Kidney (tissue), 14 donors: ENCODE data around the gene RNF212. TPM values are rescaled to one million over a fixed set of nuclear protein-coding genes. Genes with fewer than 3 reads are reported as not detected.

Experiments used
- DNase-seq, 5 donors: peaks; one replicate each; pipeline ENCODE4 v3.0.0-alpha.2; 2013 to 2020
- FAIRE-seq: peaks from 2 replicates; lab custom pipeline; 2012; peaks lifted over from hg19 to GRCh38; lab: Jason Lieb, UNC
- H3K27ac ChIP-seq, 2 donors: one replicate each; pipeline ENCODE4 v1.7.0; 2013; ENCODE audit warnings: low read depth in 2 of 2, low read length in 2 of 2, inconsistent platforms in 1 of 2
- H3K27me3 ChIP-seq: one replicate; pipeline ENCODE4 v1.7.1; 2013; ENCODE audit warnings: low read length, inconsistent platforms; ENCODE audit not compliant: control insufficient read depth, insufficient read depth
- H3K36me3 ChIP-seq, 3 donors: one replicate each; pipeline versions ENCODE4 v1.7.0 to v1.7.1; 2013; ENCODE audit warnings: low read length in 3 of 3, control low read depth in 1 of 3, inconsistent platforms in 1 of 3; ENCODE audit not compliant: insufficient read depth in 3 of 3, control insufficient read depth in 2 of 3
- H3K4me1 ChIP-seq, 3 donors: one replicate each; pipeline versions ENCODE4 v1.7.0 to v1.7.1; 2013; ENCODE audit warnings: low read length in 3 of 3, inconsistent platforms in 1 of 3, low read depth in 1 of 3; ENCODE audit not compliant: control insufficient read depth in 2 of 3, insufficient read depth in 2 of 3
- H3K4me3 ChIP-seq, 3 donors: one replicate each; pipeline versions ENCODE4 v1.7.0 to v1.8.1; 2013; ENCODE audit warnings: low read length in 3 of 3, control low read depth in 1 of 3, inconsistent platforms in 1 of 3
- H3K9ac ChIP-seq, 3 donors: one replicate each; pipeline versions ENCODE4 v1.7.0 to v1.7.1; 2013; ENCODE audit warnings: low read length in 3 of 3, control low read depth in 1 of 3, inconsistent platforms in 1 of 3
- H3K9me3 ChIP-seq, 3 donors: one replicate each; pipeline versions ENCODE4 v1.7.0 to v1.7.1; 2013; ENCODE audit warnings: low read length in 3 of 3, control low read depth in 1 of 3, inconsistent platforms in 1 of 3; ENCODE audit not compliant: control insufficient read depth in 2 of 3, insufficient read depth in 1 of 3
- intact Hi-C: fragments of 100-400 bp; cut with DNase I; formaldehyde crosslinking; loops from one replicate; pipeline ENCODE4 v1.11.1; 2022
- polyA plus RNA-seq: library from polyadenylated mRNA; stranded (reverse); fragments of 350-450 nt; fragmentation: Illumina TruSeq; extraction: RNeasy Lipid Tissue Mini Kit (QIAGEN cat#74804); gene quantifications from one replicate; pipeline ENCODE4 v1.2.3, GENCODE V29; 2014; ENCODE audit warnings: low read depth, low replicate concordance; ENCODE audit not compliant: insufficient read depth
- total RNA-seq: library from RNA; stranded (reverse); fragmentation: NEBNext Ultra II Directional; extraction: Animal tissue kit (Norgen Biotek cat#: 25700); gene quantifications from one replicate; pipeline ENCODE4 v1.2.1, GENCODE V29; 2021
- TF ChIP-seq, protein P1 (sequence below): IDR thresholded peaks from 3 replicates; pipeline ENCODE4 v1.5.1; 2012; ENCODE audit warnings: mild to moderate bottlenecking, moderate library complexity, borderline replicate concordance; ENCODE audit not compliant: insufficient read depth; ENCODE audit errors: extremely low read depth
- donor health status: control.
- donor health status: control.
- donor health status: control.
- donor health status: control.
- donor health status: control.
- donor health status: DM: yes; HTN: yes; CAD: no.
- donor health status: Normal renal cell carcinoma (clear cell type).

The RNF212 gene
- total and polyA plus RNA-seq, 2 donors from 2014 or later: 5.3 to 20.8 TPM

GRCh38 chr4:1084796-1085403 is 28.5 kb downstream of the RNF212 start:
- no peak overlapping the region for H3K27ac ChIP-seq
- DNase-seq (peak in 1 of 5 donors; percentile 14), FAIRE-seq (no peak)
- peaks cover 0 to 10% (median 7%) of the 10 kb centered on the region in 3 donors for H3K4me1 ChIP-seq
- TF ChIP-seq, protein P1, sequence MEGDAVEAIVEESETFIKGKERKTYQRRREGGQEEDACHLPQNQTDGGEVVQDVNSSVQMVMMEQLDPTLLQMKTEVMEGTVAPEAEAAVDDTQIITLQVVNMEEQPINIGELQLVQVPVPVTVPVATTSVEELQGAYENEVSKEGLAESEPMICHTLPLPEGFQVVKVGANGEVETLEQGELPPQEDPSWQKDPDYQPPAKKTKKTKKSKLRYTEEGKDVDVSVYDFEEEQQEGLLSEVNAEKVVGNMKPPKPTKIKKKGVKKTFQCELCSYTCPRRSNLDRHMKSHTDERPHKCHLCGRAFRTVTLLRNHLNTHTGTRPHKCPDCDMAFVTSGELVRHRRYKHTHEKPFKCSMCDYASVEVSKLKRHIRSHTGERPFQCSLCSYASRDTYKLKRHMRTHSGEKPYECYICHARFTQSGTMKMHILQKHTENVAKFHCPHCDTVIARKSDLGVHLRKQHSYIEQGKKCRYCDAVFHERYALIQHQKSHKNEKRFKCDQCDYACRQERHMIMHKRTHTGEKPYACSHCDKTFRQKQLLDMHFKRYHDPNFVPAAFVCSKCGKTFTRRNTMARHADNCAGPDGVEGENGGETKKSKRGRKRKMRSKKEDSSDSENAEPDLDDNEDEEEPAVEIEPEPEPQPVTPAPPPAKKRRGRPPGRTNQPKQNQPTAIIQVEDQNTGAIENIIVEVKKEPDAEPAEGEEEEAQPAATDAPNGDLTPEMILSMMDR: no peak
- no peak overlapping the region for H3K9ac ChIP-seq
- H3K9me3 ChIP-seq: no peaks in the 10 kb centered on the region
- H3K4me3 ChIP-seq: no peak overlapping the region
- H3K27me3 ChIP-seq: no peaks in the 10 kb centered on the region
- intact Hi-C loops: no loop called here
- no peaks in the 10 kb centered on the region for H3K36me3 ChIP-seq

DNA sequence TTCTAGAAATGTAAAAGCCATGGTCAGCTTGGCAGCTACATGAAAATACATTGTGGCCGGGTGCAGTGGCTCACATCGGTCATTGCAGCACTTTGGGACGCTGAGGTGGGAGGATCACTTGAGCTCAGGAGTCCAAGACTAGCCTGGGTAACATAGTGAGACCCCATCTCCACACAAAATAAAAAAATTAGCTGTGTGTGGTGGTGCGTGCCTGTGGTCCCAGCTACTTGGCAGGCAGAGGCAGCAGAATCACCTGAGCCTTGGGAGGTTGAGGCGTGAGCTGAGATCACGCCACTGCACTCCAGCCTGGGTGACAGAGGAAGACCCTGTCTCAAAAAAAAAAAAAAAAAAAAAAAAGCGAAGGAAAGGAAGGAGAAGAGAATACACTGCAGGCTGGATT is 29.0 kb downstream of the RNF212 start:
- intact Hi-C loops: no loop called here
- DNase-seq: peak in 1 of 5 donors; percentile 15

GRCh38 chr4:1082215-1083182 is 30.9 kb downstream of the RNF212 start:
- FAIRE-seq: no peak
- H3K27ac ChIP-seq: peak overlapping the region; percentile 51 to 75
- no peaks in the 10 kb centered on the region for H3K36me3 ChIP-seq
- DNase-seq: peak; percentile 37 to 93 (median 59)
- H3K27me3 ChIP-seq: no peaks in the 10 kb centered on the region
- no peaks in the 10 kb centered on the region for H3K9me3 ChIP-seq
- TF ChIP-seq, protein P1: no peak
- H3K4me1 ChIP-seq: peaks cover 0 to 12% (median 7%) of the 10 kb centered on the region in 3 donors
- intact Hi-C loops: no loop called here
- H3K9ac ChIP-seq: no peak overlapping the region
- H3K4me3 ChIP-seq: peak overlapping the region in 1 of 3 donors; percentile 15

More for the DNA sequence above, 29.0 kb downstream of the RNF212 start:
- no peak overlapping the region for H3K27ac ChIP-seq
- H3K4me3 ChIP-seq: no peak overlapping the region
- H3K27me3 ChIP-seq: no peaks in the 10 kb centered on the region
- H3K9me3 ChIP-seq: no peaks in the 10 kb centered on the region
- H3K9ac ChIP-seq: no peak overlapping the region
- H3K4me1 ChIP-seq: peaks cover 0 to 10% (median 7%) of the 10 kb centered on the region in 3 donors
- TF ChIP-seq, protein P1: no peak
- no peak for FAIRE-seq
- H3K36me3 ChIP-seq: no peaks in the 10 kb centered on the region
